Breast epithelium (tissue), 4 donors: ENCODE results near the gene KIAA2012. TPM values are rescaled to one million over a fixed set of nuclear protein-coding genes. Genes with fewer than 3 reads are reported as not detected.

ENCODE experiments used
- DNase-seq, 2 donors: peaks; one replicate each; pipeline ENCODE4 v3.0.0-alpha.2; 2019; ENCODE audit warnings: low spot score in 2 of 2
- H3K27ac ChIP-seq, 2 donors: fragments of 200-600 bp; sonication (generic) in 1 of 2; one replicate each; pipeline ENCODE4 v1.5.1; 2016 to 2019; ENCODE audit warnings: mild to moderate bottlenecking in 1 of 2
- H3K27me3 ChIP-seq, 2 donors: fragments of 200-600 bp; sonication (generic) in 1 of 2; one replicate each; pipeline versions ENCODE4 v1.5.1 to v1.6.0; 2017 to 2019; ENCODE audit warnings: control low read depth in 1 of 2, mild to moderate bottlenecking in 1 of 2
- H3K36me3 ChIP-seq: fragments of 200-600 bp; one replicate; pipeline ENCODE4 v1.5.1; 2019
- H3K4me1 ChIP-seq, 2 donors: fragments of 200-600 bp; sonication (generic); one replicate each; pipeline ENCODE4 v1.5.1; 2016 to 2019; ENCODE audit warnings: control low read depth in 1 of 2
- H3K4me3 ChIP-seq, 3 donors: fragments of 200-600 bp; sonication (generic); 1 replicate in 2 of 3; 2 replicates in 1 of 3; pipeline ENCODE4 v1.5.1; 2016 to 2019; ENCODE audit warnings: mild to moderate bottlenecking in 3 of 3, moderate library complexity in 2 of 3
- H3K9me3 ChIP-seq, 2 donors: fragments of 200-600 bp; sonication (generic) in 1 of 2; one replicate each; pipeline ENCODE4 v1.5.1; 2016 to 2019; ENCODE audit warnings: control low read depth in 1 of 2
- CTCF ChIP-seq, 3 donors: fragments of 450-650 bp; IDR thresholded peaks; one replicate each; pipeline ENCODE4 v1.5.1; 2016 to 2017; ENCODE audit warnings: antibody characterized with exemption in 3 of 3, mild to moderate bottlenecking in 3 of 3, moderate library complexity in 3 of 3
- POLR2A ChIP-seq: fragments of 450-650 bp; IDR thresholded peaks from one replicate; pipeline ENCODE4 v1.6.1; 2016; ENCODE audit warnings: antibody characterized with exemption, mild to moderate bottlenecking, moderate library complexity
- POLR2AphosphoS5 ChIP-seq, 3 donors: sonication (generic); formaldehyde crosslinking; IDR thresholded peaks; one replicate each; pipeline ENCODE4 v1.6.1; 2017; ENCODE audit warnings: antibody characterized with exemption in 3 of 3
- intact Hi-C: fragments of 100-400 bp; cut with DNase I; formaldehyde crosslinking; loops from one replicate; pipeline ENCODE4 v1.15.1; 2023; ENCODE audit warnings: low total_unique reads
- total RNA-seq, 3 donors: library from RNA; depleted of rRNA; stranded (reverse); fragments of >200 nt; gene quantifications; one replicate each; pipeline ENCODE4 v1.1.0, GENCODE V29; 2016

The KIAA2012 gene
- total RNA-seq, 3 donors from 2014 or later, result not detected

- Histone ChIP-seq H3K36me3 (no peaks in the 10 kb centered on the region), H3K9me3 (no peaks in the 10 kb centered on the region), H3K4me1 (no peaks in the 10 kb centered on the region), H3K27ac (no peak overlapping the region), H3K4me3 (no peak overlapping the region), H3K27me3 (no peaks in the 10 kb centered on the region)
- intact Hi-C loops, result no loop called here
- no peak for DNase-seq
- TF ChIP-seq POLR2A (no peak), POLR2AphosphoS5 (IDR thresholded peaks at IDR 0.05) (no peak), CTCF (IDR thresholded peaks at IDR 0.05) (no peak)
Measured at GRCh38 chr2:202108345-202108744, 35.3 kb downstream of the KIAA2012 start.

- peak overlapping the region in 1 of 2 donors; percentile 52 for H3K27ac ChIP-seq
- H3K4me1 ChIP-seq, result no peaks in the 10 kb centered on the region
- no peaks in the 10 kb centered on the region for H3K9me3 ChIP-seq
- intact Hi-C loops, result no loop called here
- TF ChIP-seq POLR2AphosphoS5 (IDR thresholded peaks at IDR 0.05) (no peak), POLR2A (no peak), CTCF (IDR thresholded peaks at IDR 0.05) (no peak)
- H3K4me3 ChIP-seq, result no peak overlapping the region
- no peaks in the 10 kb centered on the region for H3K36me3 ChIP-seq
- DNase-seq, result no peak
- no peaks in the 10 kb centered on the region for H3K27me3 ChIP-seq
Measured at GRCh38 chr2:202109139-202109736, 36.2 kb downstream of the KIAA2012 start.

- peak overlapping the region in 1 of 2 donors; percentile 52 for H3K27ac ChIP-seq
- H3K36me3 ChIP-seq, result no peaks in the 10 kb centered on the region
- H3K27me3 ChIP-seq, result no peaks in the 10 kb centered on the region
- H3K4me1 ChIP-seq, result no peaks in the 10 kb centered on the region
- H3K4me3 ChIP-seq, result no peak overlapping the region
- no peak for DNase-seq
- TF ChIP-seq CTCF (IDR thresholded peaks at IDR 0.05) (no peak), POLR2AphosphoS5 (IDR thresholded peaks at IDR 0.05) (peak in 1 of 3 donors; percentile 33)
- intact Hi-C loops, result no loop called here
- H3K9me3 ChIP-seq, result no peaks in the 10 kb centered on the region
Measured at GRCh38 chr2:202109737-202110184, 36.7 kb downstream of the KIAA2012 start.

GRCh38 chr2:202110491-202110890 is 37.4 kb downstream of the KIAA2012 start:
- H3K4me1 ChIP-seq, result no peaks in the 10 kb centered on the region
- intact Hi-C loops, result no loop called here
- H3K27me3 ChIP-seq, result no peaks in the 10 kb centered on the region
- no peaks in the 10 kb centered on the region for H3K36me3 ChIP-seq
- H3K4me3 ChIP-seq, result no peak overlapping the region
- peak overlapping the region in 1 of 2 donors; percentile 52 for H3K27ac ChIP-seq
- H3K9me3 ChIP-seq, result no peaks in the 10 kb centered on the region
- no peak for DNase-seq
- TF ChIP-seq POLR2AphosphoS5 (IDR thresholded peaks at IDR 0.05) (no peak), POLR2A (no peak), CTCF (IDR thresholded peaks at IDR 0.05) (no peak)

- no peaks in the 10 kb centered on the region for H3K4me1 ChIP-seq
- H3K27ac ChIP-seq, result no peak overlapping the region
- H3K9me3 ChIP-seq, result no peaks in the 10 kb centered on the region
- H3K4me3 ChIP-seq, result no peak overlapping the region
- intact Hi-C loops, result loop anchor here (1.0 kb wide), 1 partner anchor 28 kb away; no protein-coding TSS in a partner anchor
- no peak for DNase-seq
- no peaks in the 10 kb centered on the region for H3K36me3 ChIP-seq
- no peak for TF ChIP-seq POLR2AphosphoS5 (IDR thresholded peaks at IDR 0.05)
- TF ChIP-seq CTCF (IDR thresholded peaks at IDR 0.05), result no peak
- no peak for TF ChIP-seq POLR2A
- no peaks in the 10 kb centered on the region for H3K27me3 ChIP-seq
Measured at GRCh38 chr2:202112041-202112440, 39.0 kb downstream of the KIAA2012 start.
